HCT116 (cell line): Measurements from ENCODE around the gene KRT24. TPM values are rescaled to one million over a fixed set of nuclear protein-coding genes. Genes with fewer than 3 reads are reported as not detected.

Source experiments
- ATAC-seq: fragments of 200-7000 bp; cut with Tn5 transposase; 2 replicates; pipeline ENCODE4 v1.9.1; 2020; ENCODE audit warnings: mild to moderate bottlenecking, moderate library complexity
- BruUV-seq: library from RNA; stranded (reverse); fragments of 400-500 nt; replicated peaks from 2 replicates; lab custom pipeline; 2021; lab: Mats Ljungman, UMichigan
- CTCF ChIA-PET: fragments of 300-600 bp; sonication (Branson Sonifier 250); formaldehyde crosslinking; loops from one replicate; lab custom pipeline; 2021; ENCODE audit warnings: antibody characterized with exemption; lab: Charles Lee
- POLR2A ChIA-PET: fragments of 300-600, 350-600 bp; sonication (Branson Sonifier 250); formaldehyde crosslinking; loops from one replicate; lab custom pipeline; 2021; ENCODE audit warnings: antibody characterized with exemption; lab: Charles Lee
- RAD21 ChIA-PET, 2 experiments: fragments of 300-600 bp; sonication (Branson Sonifier 250); formaldehyde crosslinking; loops; one replicate each; lab custom pipeline; 2023; ENCODE audit warnings: low total read pairs in 2 of 2; ENCODE audit not compliant: uncharacterized antibody in 2 of 2, unreplicated experiment in 2 of 2, low non-redundant PET in 1 of 2; lab: Charles Lee
- DNase-seq: peaks from one replicate; pipeline ENCODE4 v3.0.0-alpha.2; 2010; ENCODE audit warnings: low read depth, low spot score
- H2AFZ ChIP-seq: fragments of 200-600 bp; shearing (Covaris generic), sonication (generic); 2 replicates; pipeline ENCODE4 v1.6.1; 2017; ENCODE audit warnings: low read depth, mixed run types, mixed read lengths, antibody characterized with exemption, low read length; ENCODE audit not compliant: poor library complexity, severe bottlenecking
- H3K27ac ChIP-seq: 2 replicates; pipeline ENCODE4 v1.5.1; 2012; ENCODE audit warnings: low read depth, low read length
- H3K27me3 ChIP-seq: fragments of 200-600 bp; sonication (generic); 2 replicates; pipeline ENCODE4 v1.6.1; 2016; ENCODE audit warnings: mixed run types, low read length, mixed read lengths; ENCODE audit not compliant: insufficient read depth
- H3K36me3 ChIP-seq, 2 experiments: fragments of 200-500 bp in 1 of 2; fragments of 200-600 bp in 1 of 2; sonication (Bioruptor generic) in 1 of 2; sonication (generic) in 1 of 2; 2 replicates each; pipeline versions ENCODE4 v1.5.1 to v1.6.1; 2014 to 2016; ENCODE audit warnings: low read length in 2 of 2, inconsistent platforms in 1 of 2, mixed read lengths in 1 of 2, mixed run types in 1 of 2; ENCODE audit not compliant: insufficient read depth in 2 of 2, control insufficient read depth in 1 of 2
- H3K4me1 ChIP-seq, 2 experiments: fragments of 200-600 bp in 1 of 2; sonication (generic) in 1 of 2; 2 replicates each; pipeline versions ENCODE4 v1.5.1 to v1.6.1; 2012 to 2017; ENCODE audit warnings: low read length in 2 of 2, inconsistent platforms in 1 of 2, mild to moderate bottlenecking in 1 of 2, mixed read lengths in 1 of 2, mixed run types in 1 of 2, moderate library complexity in 1 of 2; ENCODE audit not compliant: insufficient read depth in 2 of 2, control insufficient read depth in 1 of 2
- H3K4me2 ChIP-seq: fragments of 200-600 bp; sonication (generic); 2 replicates; pipeline ENCODE4 v1.6.1; 2017; ENCODE audit warnings: mixed run types, low read length, mixed read lengths
- H3K4me3 ChIP-seq, 2 experiments: fragments of 200-600 bp in 1 of 2; sonication (generic) in 1 of 2; replicated peaks in 1 of 2; 2 replicates each; pipeline ENCODE4 v1.5.1; 2011 to 2016; ENCODE audit warnings: low read length in 2 of 2, control low read depth in 1 of 2, low read depth in 1 of 2, mild to moderate bottlenecking in 1 of 2, mixed read lengths in 1 of 2, mixed run types in 1 of 2
- H3K79me2 ChIP-seq: fragments of 200-600 bp; sonication (generic); 2 replicates; pipeline ENCODE4 v1.6.1; 2017; ENCODE audit warnings: mild to moderate bottlenecking, mixed run types, low read length, moderate library complexity, mixed read lengths; ENCODE audit not compliant: insufficient read depth
- H3K9ac ChIP-seq: fragments of 200-600 bp; sonication (generic); 2 replicates; pipeline ENCODE4 v1.6.1; 2016; ENCODE audit warnings: low read length, mixed read lengths
- H3K9me2 ChIP-seq: fragments of 200-600 bp; sonication (generic), shearing (Covaris generic); 2 replicates; pipeline ENCODE4 v1.6.1; 2017; ENCODE audit warnings: mixed run types, mild to moderate bottlenecking, moderate library complexity; ENCODE audit not compliant: insufficient read depth
- H3K9me3 ChIP-seq, 2 experiments: fragments of 200-500 bp in 1 of 2; fragments of 200-600 bp in 1 of 2; sonication (Bioruptor generic) in 1 of 2; sonication (generic) in 1 of 2; 2 replicates each; pipeline ENCODE4 v1.6.1; 2014 to 2017; ENCODE audit warnings: low read length in 2 of 2, mixed read lengths in 2 of 2, inconsistent platforms in 1 of 2, low read depth in 1 of 2, mild to moderate bottlenecking in 1 of 2, mixed run types in 1 of 2, moderate library complexity in 1 of 2; ENCODE audit not compliant: control insufficient read depth in 1 of 2, insufficient read depth in 1 of 2
- H4K20me1 ChIP-seq: fragments of 200-600 bp; sonication (generic), shearing (Covaris generic); 2 replicates; pipeline ENCODE4 v1.6.1; 2017; ENCODE audit warnings: mixed run types, mild to moderate bottlenecking, moderate library complexity; ENCODE audit not compliant: insufficient read depth
- ELF1 ChIP-seq: IDR thresholded peaks from 2 replicates; pipeline ENCODE4 v1.6.1; 2012; ENCODE audit warnings: low read depth, borderline replicate concordance
- POLR2A ChIP-seq: IDR thresholded peaks from 2 replicates; pipeline ENCODE4 v1.7.0; 2011; ENCODE audit warnings: borderline replicate concordance; ENCODE audit not compliant: insufficient read depth, insufficient read length; ENCODE audit errors: extremely low read depth
- RAD21 ChIP-seq: IDR thresholded peaks from 2 replicates; pipeline ENCODE4 v1.6.1; 2012; ENCODE audit warnings: low read depth, mild to moderate bottlenecking
- SP1 ChIP-seq: IDR thresholded peaks from 2 replicates; pipeline ENCODE4 v1.6.1; 2012; ENCODE audit warnings: low read depth
- ZFX ChIP-seq: fragments of 450-650 bp; IDR thresholded peaks from 2 replicates; pipeline ENCODE4 v1.6.1; 2017
- ZNF274 ChIP-seq: fragments of 200-500 bp; sonication (Bioruptor generic); IDR thresholded peaks from 2 replicates; pipeline ENCODE4 v1.6.1; 2014; ENCODE audit warnings: mild to moderate bottlenecking, low read depth, low read length, inconsistent platforms
- intact Hi-C: fragments of 100-400 bp; cut with micrococcal nuclease; formaldehyde crosslinking; loops from 2 replicates; pipeline ENCODE4 v1.10.0; 2022
- total RNA-seq: library from RNA; stranded (reverse); gene quantifications from one replicate; pipeline ENCODE4 v1.2.1, GENCODE V29; 2021; ENCODE audit not compliant: unreplicated experiment
- TF ChIP-seq, protein P1 (sequence below): IDR thresholded peaks from 2 replicates; pipeline ENCODE4 v1.6.1; 2012
- TF ChIP-seq, protein P2 (sequence below): IDR thresholded peaks from 2 replicates; pipeline ENCODE4 v1.6.1; 2011; ENCODE audit warnings: mild to moderate bottlenecking, low read length, moderate library complexity; ENCODE audit not compliant: insufficient replicate concordance; ENCODE audit errors: extremely low read depth
- TF ChIP-seq, protein P3 (sequence below), 3 experiments: fragments of 200-600 bp in 1 of 3; sonication (generic) in 1 of 3; IDR thresholded peaks in 2 of 3; conservative IDR thresholded peaks in 1 of 3; 2 replicates each; pipeline ENCODE4 v1.5.1; 2012 to 2017; ENCODE audit warnings: low read depth in 2 of 3, low read length in 2 of 3, antibody characterized with exemption in 1 of 3, borderline replicate concordance in 1 of 3, control low read depth in 1 of 3, mild to moderate bottlenecking in 1 of 3, mixed read lengths in 1 of 3, mixed run types in 1 of 3, moderate library complexity in 1 of 3; ENCODE audit not compliant: insufficient read depth in 1 of 3

Gene KRT24
- total RNA-seq, 1 experiment from 2014 or later, result not detected

DNA sequence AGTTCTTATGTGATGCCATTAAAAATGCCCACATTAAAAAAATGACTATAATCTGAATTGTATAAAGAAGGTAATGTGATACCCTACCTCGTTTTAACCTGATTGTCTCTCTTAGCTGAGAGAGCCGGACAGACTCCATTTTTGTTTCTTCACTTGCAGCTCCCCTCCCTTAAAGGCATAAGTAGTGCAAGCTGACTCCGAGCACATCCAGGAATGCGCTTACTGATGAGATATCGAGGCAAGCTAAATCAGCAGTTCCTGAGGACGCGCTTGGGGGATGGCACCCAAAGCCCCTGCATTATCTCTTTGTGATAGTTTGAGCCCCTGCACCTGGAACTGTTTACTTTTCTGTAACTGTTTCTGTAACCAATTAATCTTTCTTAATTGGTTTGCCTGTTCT lies 6.3 kb downstream of the KRT24 start:
- intact Hi-C loops, result no loop called here

More for the DNA sequence above, 6.3 kb downstream of the KRT24 start:
- no peaks in the 10 kb centered on the region for H3K4me1 ChIP-seq
- no peak overlapping the region for H3K27ac ChIP-seq
- CTCF ChIA-PET, result interaction anchor here (1.1 kb wide), 1 partner anchor 75 kb away, joined by 3 read pairs; no protein-coding TSS in a partner anchor
- no peaks in the 10 kb centered on the region for H3K9me2 ChIP-seq
- ATAC-seq (no peak), DNase-seq (no peak)
- no peaks in the 10 kb centered on the region for H3K27me3 ChIP-seq
- H3K9ac ChIP-seq, result no peak overlapping the region
- no TSS peak for BruUV-seq
- POLR2A ChIA-PET, result no interaction called here
- RAD21 ChIA-PET, result no interaction called here
- H3K9me3 ChIP-seq, result no peaks in the 10 kb centered on the region
- no peaks in the 10 kb centered on the region for H3K79me2 ChIP-seq
- no peaks in the 10 kb centered on the region for H4K20me1 ChIP-seq
- H3K36me3 ChIP-seq, result no peaks in the 10 kb centered on the region
- TF ChIP-seq RAD21 (no peak), SP1 (no peak), ZNF274 (no peak), POLR2A (no peak), ELF1 (no peak), ZFX (no peak)
- TF ChIP-seq, protein P1, sequence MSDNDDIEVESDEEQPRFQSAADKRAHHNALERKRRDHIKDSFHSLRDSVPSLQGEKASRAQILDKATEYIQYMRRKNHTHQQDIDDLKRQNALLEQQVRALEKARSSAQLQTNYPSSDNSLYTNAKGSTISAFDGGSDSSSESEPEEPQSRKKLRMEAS, result no peak
- TF ChIP-seq, protein P2, sequence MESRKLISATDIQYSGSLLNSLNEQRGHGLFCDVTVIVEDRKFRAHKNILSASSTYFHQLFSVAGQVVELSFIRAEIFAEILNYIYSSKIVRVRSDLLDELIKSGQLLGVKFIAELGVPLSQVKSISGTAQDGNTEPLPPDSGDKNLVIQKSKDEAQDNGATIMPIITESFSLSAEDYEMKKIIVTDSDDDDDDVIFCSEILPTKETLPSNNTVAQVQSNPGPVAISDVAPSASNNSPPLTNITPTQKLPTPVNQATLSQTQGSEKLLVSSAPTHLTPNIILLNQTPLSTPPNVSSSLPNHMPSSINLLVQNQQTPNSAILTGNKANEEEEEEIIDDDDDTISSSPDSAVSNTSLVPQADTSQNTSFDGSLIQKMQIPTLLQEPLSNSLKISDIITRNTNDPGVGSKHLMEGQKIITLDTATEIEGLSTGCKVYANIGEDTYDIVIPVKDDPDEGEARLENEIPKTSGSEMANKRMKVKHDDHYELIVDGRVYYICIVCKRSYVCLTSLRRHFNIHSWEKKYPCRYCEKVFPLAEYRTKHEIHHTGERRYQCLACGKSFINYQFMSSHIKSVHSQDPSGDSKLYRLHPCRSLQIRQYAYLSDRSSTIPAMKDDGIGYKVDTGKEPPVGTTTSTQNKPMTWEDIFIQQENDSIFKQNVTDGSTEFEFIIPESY, result no peak
- TF ChIP-seq, protein P3, sequence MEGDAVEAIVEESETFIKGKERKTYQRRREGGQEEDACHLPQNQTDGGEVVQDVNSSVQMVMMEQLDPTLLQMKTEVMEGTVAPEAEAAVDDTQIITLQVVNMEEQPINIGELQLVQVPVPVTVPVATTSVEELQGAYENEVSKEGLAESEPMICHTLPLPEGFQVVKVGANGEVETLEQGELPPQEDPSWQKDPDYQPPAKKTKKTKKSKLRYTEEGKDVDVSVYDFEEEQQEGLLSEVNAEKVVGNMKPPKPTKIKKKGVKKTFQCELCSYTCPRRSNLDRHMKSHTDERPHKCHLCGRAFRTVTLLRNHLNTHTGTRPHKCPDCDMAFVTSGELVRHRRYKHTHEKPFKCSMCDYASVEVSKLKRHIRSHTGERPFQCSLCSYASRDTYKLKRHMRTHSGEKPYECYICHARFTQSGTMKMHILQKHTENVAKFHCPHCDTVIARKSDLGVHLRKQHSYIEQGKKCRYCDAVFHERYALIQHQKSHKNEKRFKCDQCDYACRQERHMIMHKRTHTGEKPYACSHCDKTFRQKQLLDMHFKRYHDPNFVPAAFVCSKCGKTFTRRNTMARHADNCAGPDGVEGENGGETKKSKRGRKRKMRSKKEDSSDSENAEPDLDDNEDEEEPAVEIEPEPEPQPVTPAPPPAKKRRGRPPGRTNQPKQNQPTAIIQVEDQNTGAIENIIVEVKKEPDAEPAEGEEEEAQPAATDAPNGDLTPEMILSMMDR (IDR thresholded peaks at IDR 0.05 in 2 of 3, conservative IDR thresholded peaks at IDR 0.05 in 1 of 3; ENCODE audit: borderline replicate concordance in 1 of 3, insufficient read depth in 1 of 3, low read depth in 2 of 3, low read length in 2 of 3), result no peak
- no peak overlapping the region for H3K4me3 ChIP-seq
- no peak overlapping the region for H3K4me2 ChIP-seq
- H2AFZ ChIP-seq, result no peak overlapping the region
